Measurements from ENCODE around the gene FDXR.
"Not testable (repeated sequence)": the region's sequence is repeated elsewhere in the genome, so short reads cannot be mapped to it uniquely, and the experiment has no call there.

FDXR gene

DNA sequence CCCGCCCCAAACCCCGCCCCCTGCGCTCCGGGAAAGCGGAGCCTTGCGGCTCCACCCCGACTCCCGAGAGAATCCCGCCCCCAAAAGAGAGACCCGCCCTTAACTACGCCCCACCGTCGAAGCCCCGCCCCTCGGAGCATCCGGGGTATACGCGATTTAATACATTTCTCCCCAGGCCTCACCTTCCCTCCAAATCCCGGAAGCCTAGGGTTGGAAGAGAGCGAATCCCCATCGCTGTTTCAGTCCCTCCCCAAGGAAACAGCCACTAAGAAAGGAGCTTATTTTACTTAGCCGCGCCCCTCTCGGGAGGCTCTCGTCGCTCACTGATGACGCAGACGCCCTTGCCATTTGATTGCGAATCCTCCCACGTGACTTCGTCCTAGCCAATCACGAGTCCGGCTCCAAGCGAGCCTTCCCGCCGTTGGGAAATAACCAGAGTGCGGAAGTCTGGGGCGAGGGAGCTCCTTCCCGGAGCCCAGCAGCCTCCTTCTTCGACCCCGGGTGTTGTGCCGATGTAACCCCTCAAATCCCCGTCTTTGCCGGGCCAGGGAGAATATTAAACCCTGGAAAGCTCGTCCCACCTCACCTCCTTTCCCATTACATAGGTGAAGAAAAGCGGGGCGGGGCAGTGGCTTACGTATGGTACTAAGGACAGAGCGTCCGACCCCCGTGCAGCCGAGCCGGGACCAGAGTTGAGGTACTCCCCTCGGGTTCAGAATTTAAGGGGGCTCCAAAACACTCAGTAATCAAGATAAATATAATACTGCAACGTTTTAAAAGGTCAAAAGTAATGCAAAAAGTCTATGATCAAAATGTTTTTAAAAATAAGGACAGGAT is 461 bp upstream of the FDXR start:
- Mint-ChIP-seq H3K4me3 (peak overlapping the region; percentile 79), H3K27ac (peak overlapping the region; percentile 94), H3K4me1 (peaks cover 46% of the 10 kb centered on the region), H3K27me3 (peaks cover 5% of the 10 kb centered on the region), H3K9me3 (no peaks in the 10 kb centered on the region), H3K36me3 (peaks cover 5% of the 10 kb centered on the region)
- DNase-seq, result peak; percentile 100
- CTCF ChIA-PET, result interaction anchor here (1.3 to 5.4 kb wide), 6 partner anchors 8 to 102 kb away, joined by 3 to 26 read pairs (median 4); partner anchors contain the start of gene GRIN2C

DNA sequence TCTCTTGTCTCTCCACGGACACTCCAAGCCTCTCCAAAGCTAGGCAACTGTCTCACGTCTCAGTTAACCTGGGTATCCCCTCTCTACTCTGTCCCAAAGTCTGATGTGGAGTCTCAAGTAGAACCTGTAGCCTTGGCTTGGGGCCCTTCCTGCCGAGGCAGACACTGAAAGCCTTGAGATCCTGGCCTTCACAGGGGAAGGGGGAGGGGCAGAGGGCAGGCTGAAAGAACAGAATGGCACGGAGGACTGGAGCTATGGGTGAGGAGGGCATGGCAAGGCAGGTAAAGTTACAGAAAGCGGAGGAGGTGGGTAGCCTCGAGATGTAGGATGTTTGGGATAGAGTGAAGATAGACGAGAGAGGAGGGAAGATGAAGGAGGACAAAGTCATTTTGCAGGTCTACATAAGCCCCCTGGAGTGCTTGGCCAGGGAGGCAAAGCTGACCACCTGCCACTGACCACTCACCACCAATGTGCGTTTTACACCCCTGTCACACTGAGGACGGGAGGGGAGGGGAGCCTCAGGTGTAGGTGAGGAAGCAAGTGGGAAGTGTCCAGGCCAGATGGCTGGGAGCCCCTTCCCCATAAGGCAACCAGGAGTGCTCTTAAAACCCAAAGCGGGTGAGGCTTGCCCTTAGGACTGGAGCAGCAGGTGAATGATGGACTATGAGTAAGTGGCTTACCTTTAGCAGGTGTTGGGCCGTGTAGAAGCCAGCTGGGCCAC is 1.3 kb downstream of the FDXR start:
- CTCF ChIA-PET, result interaction anchor here (1.9 to 5.4 kb wide), 4 partner anchors 9 to 100 kb away, joined by 4 to 26 read pairs (median 15); partner anchors contain the start of gene GRIN2C
- Mint-ChIP-seq H3K4me1 (peaks cover 48% of the 10 kb centered on the region), H3K36me3 (peaks cover 5% of the 10 kb centered on the region), H3K27ac (no peak overlapping the region), H3K9me3 (no peaks in the 10 kb centered on the region), H3K27me3 (no peaks in the 10 kb centered on the region), H3K4me3 (peak overlapping the region; percentile 79)
- DNase-seq, result no peak

DNA sequence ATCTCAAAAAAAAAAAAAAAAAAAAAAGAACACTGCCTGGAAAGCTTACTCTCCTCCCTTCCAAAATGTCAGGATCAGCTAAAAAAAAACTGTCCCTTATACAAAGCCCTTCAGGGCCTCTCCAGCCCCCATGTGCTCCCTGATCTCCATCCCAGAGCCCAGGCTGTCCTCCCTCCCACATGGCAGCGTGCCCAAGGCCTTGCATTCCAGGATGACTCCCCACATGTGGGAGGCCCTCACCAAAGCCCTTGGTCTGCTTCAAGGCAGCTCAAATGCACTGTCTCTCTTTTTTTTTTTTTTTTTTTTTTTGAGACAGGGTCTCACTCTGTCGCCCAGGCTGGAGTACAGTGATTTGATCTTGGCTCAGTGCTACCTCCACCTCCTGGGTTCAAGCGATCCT is 2.3 kb downstream of the FDXR start:
- H3K27ac Mint-ChIP-seq, result no peak overlapping the region
- H3K36me3 Mint-ChIP-seq, result peaks cover 5% of the 10 kb centered on the region
- H3K4me3 Mint-ChIP-seq, result no peak overlapping the region
- no peaks in the 10 kb centered on the region for H3K9me3 Mint-ChIP-seq
- peaks cover 46% of the 10 kb centered on the region for H3K4me1 Mint-ChIP-seq
- no peaks in the 10 kb centered on the region for H3K27me3 Mint-ChIP-seq
- CTCF ChIA-PET, result interaction anchor here (3.8 to 5.4 kb wide), 2 partner anchors 8 to 79 kb away, joined by 25 to 26 read pairs; no protein-coding TSS in a partner anchor
- DNase-seq, result no peak

DNA sequence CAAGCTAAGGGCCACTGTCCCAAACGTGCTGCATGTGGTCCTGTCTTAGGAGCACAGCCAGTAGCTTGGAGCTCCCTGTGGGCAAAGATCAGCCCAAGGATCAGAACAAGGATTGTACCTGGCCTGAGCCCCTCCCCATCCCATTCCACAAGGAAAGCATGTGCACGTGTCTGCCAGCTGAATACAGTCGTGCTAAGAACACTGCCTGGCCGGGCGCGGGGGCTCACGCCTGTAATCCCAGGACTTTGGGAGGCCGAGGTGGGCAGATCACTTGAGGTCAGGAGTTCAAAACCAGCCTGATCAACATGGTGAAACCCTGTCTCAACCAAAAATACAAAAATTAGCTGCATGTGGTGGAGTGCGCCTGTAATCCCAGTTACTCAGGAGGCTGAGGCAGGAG is 2.8 kb downstream of the FDXR start:
- peaks cover 44% of the 10 kb centered on the region for H3K4me1 Mint-ChIP-seq
- DNase-seq, H3K9me3 Mint-ChIP-seq, H3K36me3 Mint-ChIP-seq, H3K4me3 Mint-ChIP-seq, H3K27ac Mint-ChIP-seq, H3K27me3 Mint-ChIP-seq: not testable (repeated sequence)
- CTCF ChIA-PET, result interaction anchor here (3.8 to 5.4 kb wide), 2 partner anchors 8 to 79 kb away, joined by 25 to 26 read pairs; no protein-coding TSS in a partner anchor

DNA sequence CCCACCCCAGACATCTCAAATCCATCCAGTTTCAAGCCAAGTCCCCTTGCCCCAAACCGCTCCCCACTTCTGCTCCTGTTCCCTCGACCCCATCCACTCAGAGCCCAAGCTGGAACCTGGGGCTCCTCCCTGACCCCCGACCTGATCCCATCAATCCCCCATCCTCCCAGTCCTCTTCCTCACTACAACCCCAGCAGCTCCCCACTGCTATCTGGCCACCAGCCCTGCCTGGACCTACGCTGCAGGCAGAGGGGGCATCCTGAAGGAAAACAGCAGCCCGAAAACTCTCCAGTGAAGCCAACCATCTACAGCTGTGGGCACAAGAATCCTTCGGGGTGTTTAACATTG is 3.9 kb downstream of the FDXR start:
- peaks cover 38% of the 10 kb centered on the region for H3K4me1 Mint-ChIP-seq
- H3K4me3 Mint-ChIP-seq, result no peak overlapping the region
- H3K9me3 Mint-ChIP-seq, result no peaks in the 10 kb centered on the region
- CTCF ChIA-PET, result interaction anchor here (0.6 to 5.4 kb wide), 3 partner anchors 8 to 78 kb away, joined by 3 to 26 read pairs (median 4); no protein-coding TSS in a partner anchor
- H3K27me3 Mint-ChIP-seq, result peaks cover 3% of the 10 kb centered on the region
- H3K36me3 Mint-ChIP-seq, result peaks cover 12% of the 10 kb centered on the region
- no peak overlapping the region for H3K27ac Mint-ChIP-seq
- DNase-seq, result no peak

GRCh38 chr17:74868251-74868907 is 4.4 kb downstream of the FDXR start:
- no peak overlapping the region for H3K27ac Mint-ChIP-seq
- CTCF ChIA-PET, result interaction anchor here (0.6 to 13.6 kb wide), 5 partner anchors 9 to 123 kb away, joined by 3 to 184 read pairs (median 24); no protein-coding TSS in a partner anchor
- no peak overlapping the region for H3K4me3 Mint-ChIP-seq
- H3K36me3 Mint-ChIP-seq, result peaks cover 17% of the 10 kb centered on the region
- H3K4me1 Mint-ChIP-seq, result peaks cover 35% of the 10 kb centered on the region
- no peak for DNase-seq
- no peaks in the 10 kb centered on the region for H3K9me3 Mint-ChIP-seq
- peaks cover 8% of the 10 kb centered on the region for H3K27me3 Mint-ChIP-seq

GRCh38 chr17:74866198-74866835 is 6.5 kb downstream of the FDXR start:
- Mint-ChIP-seq H3K36me3 (peaks cover 21% of the 10 kb centered on the region), H3K4me1 (peaks cover 24% of the 10 kb centered on the region), H3K27ac (no peak overlapping the region), H3K27me3 (peaks cover 29% of the 10 kb centered on the region), H3K4me3 (no peak overlapping the region), H3K9me3 (no peaks in the 10 kb centered on the region)
- CTCF ChIA-PET, result interaction anchor here (0.9 to 13.6 kb wide), 8 partner anchors 12 to 209 kb away, joined by 3 to 184 read pairs (median 6); partner anchors contain the start of gene RAB37
- DNase-seq, result no peak

- Mint-ChIP-seq H3K9me3 (no peaks in the 10 kb centered on the region), H3K4me1 (peaks cover 20% of the 10 kb centered on the region), H3K36me3 (peaks cover 21% of the 10 kb centered on the region), H3K27me3 (peaks cover 36% of the 10 kb centered on the region), H3K27ac (no peak overlapping the region), H3K4me3 (no peak overlapping the region)
- CTCF ChIA-PET, result interaction anchor here (1.0 to 13.6 kb wide), 16 partner anchors 8 to 208 kb away, joined by 3 to 184 read pairs (median 5); partner anchors contain the start of genes FDXR and RAB37
- DNase-seq, result no peak
Measured at GRCh38 chr17:74865504-74866197, 7.1 kb downstream of the FDXR start.

DNA sequence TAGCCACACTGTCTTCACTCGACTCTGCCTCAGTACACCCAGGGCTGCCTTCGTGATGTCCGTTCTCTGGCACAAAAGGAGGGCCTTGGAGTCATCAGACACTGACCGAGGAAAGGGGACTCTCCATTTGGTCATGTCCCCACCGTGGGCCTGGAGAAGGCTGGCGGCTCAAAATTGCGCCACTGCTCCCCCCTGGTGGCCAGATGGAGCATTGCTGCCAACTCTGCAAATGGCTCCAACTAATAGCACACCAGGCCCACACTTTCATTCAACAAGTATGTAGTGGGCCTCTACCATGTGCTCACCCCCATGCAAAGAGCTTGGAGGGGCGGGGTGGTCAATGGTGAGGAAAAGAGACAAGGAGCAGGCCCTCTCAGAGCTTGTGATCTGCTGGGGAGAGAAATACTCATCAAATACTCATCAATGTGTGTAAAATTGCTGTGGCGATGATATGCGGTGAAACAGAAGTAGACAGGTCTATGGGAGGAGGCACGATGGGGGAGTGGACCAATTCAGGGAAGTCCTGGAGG is 7.9 kb downstream of the FDXR start:
- peak; percentile 80 for DNase-seq
- H3K27ac Mint-ChIP-seq, result no peak overlapping the region
- H3K4me3 Mint-ChIP-seq, result no peak overlapping the region
- H3K27me3 Mint-ChIP-seq, result peaks cover 43% of the 10 kb centered on the region
- H3K9me3 Mint-ChIP-seq, result no peaks in the 10 kb centered on the region
- H3K4me1 Mint-ChIP-seq, result peaks cover 23% of the 10 kb centered on the region
- H3K36me3 Mint-ChIP-seq, result peaks cover 19% of the 10 kb centered on the region
- CTCF ChIA-PET, result interaction anchor here (1.0 to 13.6 kb wide), 16 partner anchors 8 to 207 kb away, joined by 3 to 184 read pairs (median 5); partner anchors contain the start of genes FDXR and RAB37

DNA sequence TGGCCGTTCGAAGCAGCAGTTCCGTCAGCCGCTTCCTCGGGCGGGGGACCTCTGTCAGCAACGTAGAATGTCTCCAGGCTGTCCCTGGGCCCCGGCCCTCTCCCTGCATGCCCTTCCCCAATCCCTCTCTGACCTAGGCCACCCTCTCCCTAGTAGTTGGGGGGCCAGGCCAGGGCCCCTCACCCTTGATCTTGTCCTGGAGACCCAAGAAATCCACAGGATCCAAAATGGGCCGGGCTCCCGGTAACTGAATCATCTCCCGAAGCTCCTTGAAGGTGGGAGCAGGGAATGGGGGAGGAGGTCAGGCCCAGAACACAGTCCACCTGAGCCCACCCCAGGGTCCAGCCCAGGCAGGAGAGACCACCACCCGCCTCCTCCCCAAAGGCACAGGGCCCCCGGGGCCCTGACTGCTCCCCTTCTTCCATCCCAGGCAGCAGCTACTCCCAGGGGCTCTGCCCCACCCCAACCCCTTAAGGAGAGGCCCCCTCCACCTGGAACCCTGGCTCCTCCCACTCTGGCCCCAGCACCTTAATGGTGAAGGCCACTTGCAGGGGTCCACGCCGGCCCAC is 8.4 kb downstream of the FDXR start:
- Mint-ChIP-seq H3K36me3 (peaks cover 19% of the 10 kb centered on the region), H3K9me3 (no peaks in the 10 kb centered on the region), H3K27me3 (peaks cover 48% of the 10 kb centered on the region), H3K4me3 (no peak overlapping the region), H3K4me1 (peaks cover 18% of the 10 kb centered on the region), H3K27ac (no peak overlapping the region)
- CTCF ChIA-PET, result interaction anchor here (0.8 to 13.6 kb wide), 14 partner anchors 8 to 208 kb away, joined by 3 to 184 read pairs (median 5); partner anchors contain the start of gene FDXR
- no peak for DNase-seq

- CTCF ChIA-PET, result interaction anchor here (0.8 to 13.6 kb wide), 17 partner anchors 8 to 207 kb away, joined by 3 to 184 read pairs (median 4); partner anchors contain the start of gene FDXR
- no peak for DNase-seq
Measured at GRCh38 chr17:74863420-74864296, 9.1 kb downstream of the FDXR start.

More at GRCh38 chr17:74863420-74864296, 9.1 kb downstream of the FDXR start:
- Mint-ChIP-seq H3K9me3 (no peaks in the 10 kb centered on the region), H3K27ac (no peak overlapping the region), H3K27me3 (peaks cover 55% of the 10 kb centered on the region), H3K4me1 (peaks cover 23% of the 10 kb centered on the region), H3K4me3 (no peak overlapping the region), H3K36me3 (peaks cover 19% of the 10 kb centered on the region)

Data from activated naive CD4-positive, alpha-beta T cell treated with anti-CD3 and anti-CD28 coated beads, Interleukin-2, amount 10 ng/mL, durations not matched to agents 7 days and 5 days (primary cell).